Measurements from ENCODE around the gene SYMPK.

SYMPK gene

DNA sequence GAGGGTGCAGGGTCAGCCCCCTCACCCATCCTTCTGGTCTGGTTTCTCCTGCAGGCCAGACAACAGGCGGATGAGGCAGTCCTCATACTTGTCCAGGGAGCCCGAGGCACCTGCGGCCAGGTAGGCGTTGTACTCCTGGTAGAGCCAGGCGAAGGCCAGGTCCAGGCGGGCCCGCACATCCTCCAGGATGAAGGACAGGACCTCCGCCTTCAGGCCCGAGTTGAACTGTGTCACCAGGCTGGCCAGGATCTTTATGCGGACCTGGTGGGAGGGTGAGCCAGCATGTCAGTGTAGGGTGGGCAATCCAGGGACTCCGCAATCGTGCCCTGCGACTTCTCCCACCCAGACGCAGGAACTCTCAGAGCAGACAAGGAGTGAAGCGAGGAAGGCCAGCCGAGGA lies 34.0 kb downstream of the SYMPK start:
- Histone ChIP-seq H3K27ac (replicated peaks) (no peak overlapping the region), H3K4me3 (replicated peaks; ENCODE audit: insufficient read depth, low read length) (no peak overlapping the region), H3K27me3 (ENCODE audit: insufficient read depth, poor library complexity, severe bottlenecking) (no peaks in the 10 kb centered on the region)
- TF ChIP-seq, protein P1, sequence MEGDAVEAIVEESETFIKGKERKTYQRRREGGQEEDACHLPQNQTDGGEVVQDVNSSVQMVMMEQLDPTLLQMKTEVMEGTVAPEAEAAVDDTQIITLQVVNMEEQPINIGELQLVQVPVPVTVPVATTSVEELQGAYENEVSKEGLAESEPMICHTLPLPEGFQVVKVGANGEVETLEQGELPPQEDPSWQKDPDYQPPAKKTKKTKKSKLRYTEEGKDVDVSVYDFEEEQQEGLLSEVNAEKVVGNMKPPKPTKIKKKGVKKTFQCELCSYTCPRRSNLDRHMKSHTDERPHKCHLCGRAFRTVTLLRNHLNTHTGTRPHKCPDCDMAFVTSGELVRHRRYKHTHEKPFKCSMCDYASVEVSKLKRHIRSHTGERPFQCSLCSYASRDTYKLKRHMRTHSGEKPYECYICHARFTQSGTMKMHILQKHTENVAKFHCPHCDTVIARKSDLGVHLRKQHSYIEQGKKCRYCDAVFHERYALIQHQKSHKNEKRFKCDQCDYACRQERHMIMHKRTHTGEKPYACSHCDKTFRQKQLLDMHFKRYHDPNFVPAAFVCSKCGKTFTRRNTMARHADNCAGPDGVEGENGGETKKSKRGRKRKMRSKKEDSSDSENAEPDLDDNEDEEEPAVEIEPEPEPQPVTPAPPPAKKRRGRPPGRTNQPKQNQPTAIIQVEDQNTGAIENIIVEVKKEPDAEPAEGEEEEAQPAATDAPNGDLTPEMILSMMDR (IDR thresholded peaks at IDR 0.05; ENCODE audit: insufficient read depth, low read length): no peak
- TF ChIP-seq, protein P2, sequence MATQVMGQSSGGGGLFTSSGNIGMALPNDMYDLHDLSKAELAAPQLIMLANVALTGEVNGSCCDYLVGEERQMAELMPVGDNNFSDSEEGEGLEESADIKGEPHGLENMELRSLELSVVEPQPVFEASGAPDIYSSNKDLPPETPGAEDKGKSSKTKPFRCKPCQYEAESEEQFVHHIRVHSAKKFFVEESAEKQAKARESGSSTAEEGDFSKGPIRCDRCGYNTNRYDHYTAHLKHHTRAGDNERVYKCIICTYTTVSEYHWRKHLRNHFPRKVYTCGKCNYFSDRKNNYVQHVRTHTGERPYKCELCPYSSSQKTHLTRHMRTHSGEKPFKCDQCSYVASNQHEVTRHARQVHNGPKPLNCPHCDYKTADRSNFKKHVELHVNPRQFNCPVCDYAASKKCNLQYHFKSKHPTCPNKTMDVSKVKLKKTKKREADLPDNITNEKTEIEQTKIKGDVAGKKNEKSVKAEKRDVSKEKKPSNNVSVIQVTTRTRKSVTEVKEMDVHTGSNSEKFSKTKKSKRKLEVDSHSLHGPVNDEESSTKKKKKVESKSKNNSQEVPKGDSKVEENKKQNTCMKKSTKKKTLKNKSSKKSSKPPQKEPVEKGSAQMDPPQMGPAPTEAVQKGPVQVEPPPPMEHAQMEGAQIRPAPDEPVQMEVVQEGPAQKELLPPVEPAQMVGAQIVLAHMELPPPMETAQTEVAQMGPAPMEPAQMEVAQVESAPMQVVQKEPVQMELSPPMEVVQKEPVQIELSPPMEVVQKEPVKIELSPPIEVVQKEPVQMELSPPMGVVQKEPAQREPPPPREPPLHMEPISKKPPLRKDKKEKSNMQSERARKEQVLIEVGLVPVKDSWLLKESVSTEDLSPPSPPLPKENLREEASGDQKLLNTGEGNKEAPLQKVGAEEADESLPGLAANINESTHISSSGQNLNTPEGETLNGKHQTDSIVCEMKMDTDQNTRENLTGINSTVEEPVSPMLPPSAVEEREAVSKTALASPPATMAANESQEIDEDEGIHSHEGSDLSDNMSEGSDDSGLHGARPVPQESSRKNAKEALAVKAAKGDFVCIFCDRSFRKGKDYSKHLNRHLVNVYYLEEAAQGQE (IDR thresholded peaks at IDR 0.05; ENCODE audit: insufficient replicate concordance, low read depth): no peak
- TF ChIP-seq SPI1 (IDR thresholded peaks at IDR 0.05; ENCODE audit: borderline replicate concordance, low read depth) (no peak), POLR2AphosphoS5 (IDR thresholded peaks at IDR 0.05; ENCODE audit: low read depth) (no peak), GABPA (IDR thresholded peaks at IDR 0.05; ENCODE audit: low read depth) (no peak)
- DNase-seq (ENCODE audit: low read depth in 1 of 2, low spot score in 1 of 2): no peak

DNA sequence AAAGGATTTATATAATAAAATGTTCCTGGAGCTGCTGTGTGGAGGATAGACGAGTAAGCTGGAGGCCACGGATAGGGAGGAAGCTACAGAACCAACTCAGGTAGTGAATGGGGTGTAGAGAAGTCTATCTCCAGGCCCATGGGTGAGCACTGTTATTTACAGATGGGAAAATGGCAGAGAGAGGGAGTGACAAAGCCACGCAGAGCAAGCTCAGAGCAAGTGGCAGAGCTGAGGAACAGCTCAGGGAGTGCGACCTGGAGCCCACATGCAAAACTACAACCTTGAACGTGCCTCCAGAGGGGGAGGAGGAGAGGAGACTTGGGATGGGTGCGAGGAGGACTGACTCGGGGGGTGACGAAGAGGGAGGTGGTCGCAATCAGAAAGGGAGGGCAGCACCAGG lies 34.4 kb downstream of the SYMPK start:
- no peak for DNase-seq (ENCODE audit: low read depth in 1 of 2, low spot score in 1 of 2)
- Histone ChIP-seq H3K27ac (replicated peaks) (no peak overlapping the region), H3K4me3 (replicated peaks; ENCODE audit: insufficient read depth, low read length) (no peak overlapping the region), H3K27me3 (ENCODE audit: insufficient read depth, poor library complexity, severe bottlenecking) (no peaks in the 10 kb centered on the region)
- TF ChIP-seq, protein P2 (IDR thresholded peaks at IDR 0.05; ENCODE audit: insufficient replicate concordance, low read depth): no peak
- no peak for TF ChIP-seq GABPA (IDR thresholded peaks at IDR 0.05; ENCODE audit: low read depth)
- TF ChIP-seq, protein P1 (IDR thresholded peaks at IDR 0.05; ENCODE audit: insufficient read depth, low read length): no peak
- TF ChIP-seq SPI1 (IDR thresholded peaks at IDR 0.05; ENCODE audit: borderline replicate concordance, low read depth): no peak
- no peak for TF ChIP-seq POLR2AphosphoS5 (IDR thresholded peaks at IDR 0.05; ENCODE audit: low read depth)

DNA sequence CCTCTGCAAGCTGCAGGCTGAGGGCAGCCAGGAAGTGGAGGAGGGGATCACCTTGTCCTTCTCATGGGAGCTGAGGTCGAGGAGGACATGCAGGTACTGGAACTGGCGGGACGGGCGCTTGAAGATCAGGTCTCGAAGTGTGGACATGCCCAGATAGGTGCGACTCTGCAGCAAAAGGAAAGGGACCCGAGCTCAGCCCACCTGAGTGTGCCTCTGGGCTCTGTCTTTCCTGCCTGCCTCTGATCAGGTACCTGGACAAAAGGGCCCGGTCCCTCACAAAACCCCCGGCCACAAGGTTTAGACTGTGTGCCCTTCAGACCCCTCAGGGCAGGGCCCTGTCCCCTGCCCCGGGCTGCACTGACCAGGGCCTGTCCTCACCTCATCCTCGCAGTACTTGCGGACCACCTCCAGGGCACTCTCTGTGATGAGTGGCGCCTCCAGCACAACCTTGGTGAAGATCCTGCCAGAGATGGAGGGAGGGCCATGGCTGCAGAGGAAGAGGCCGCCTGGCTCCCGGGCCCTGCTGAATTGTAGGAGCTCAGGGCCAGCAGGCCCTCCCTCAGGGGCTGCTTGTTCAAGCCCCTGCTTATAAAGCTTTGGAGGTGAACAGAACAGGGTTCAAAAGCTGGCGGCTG lies 35.4 kb downstream of the SYMPK start:
- H3K27ac ChIP-seq (replicated peaks): no peak overlapping the region
- no peak for TF ChIP-seq GABPA (IDR thresholded peaks at IDR 0.05; ENCODE audit: low read depth)
- TF ChIP-seq, protein P1 (IDR thresholded peaks at IDR 0.05; ENCODE audit: insufficient read depth, low read length): no peak
- TF ChIP-seq SPI1 (IDR thresholded peaks at IDR 0.05; ENCODE audit: borderline replicate concordance, low read depth): no peak
- TF ChIP-seq, protein P2 (IDR thresholded peaks at IDR 0.05; ENCODE audit: insufficient replicate concordance, low read depth): no peak
- no peak for TF ChIP-seq POLR2AphosphoS5 (IDR thresholded peaks at IDR 0.05; ENCODE audit: low read depth)
- DNase-seq (ENCODE audit: low read depth in 1 of 2, low spot score in 1 of 2): no peak
- no peak overlapping the region for H3K4me3 ChIP-seq (replicated peaks; ENCODE audit: insufficient read depth, low read length)
- H3K27me3 ChIP-seq (ENCODE audit: insufficient read depth, poor library complexity, severe bottlenecking): no peaks in the 10 kb centered on the region

Measured in HL-60 (cell line).